PFSK-1 (cell line): ENCODE data around the gene XPOT.

Experiments
- FOXP2 ChIP-seq: optimal IDR thresholded peaks from 2 replicates; pipeline ENCODE3; 2011; ENCODE audit warnings: borderline replicate concordance, control low read depth, inconsistent platforms; ENCODE audit not compliant: insufficient read depth; ENCODE audit errors: extremely low read length, extremely low read depth
- POLR2AphosphoS5 ChIP-seq: IDR thresholded peaks from 2 replicates; pipeline ENCODE4 v1.6.1; 2012; ENCODE audit warnings: low read depth, mild to moderate bottlenecking, control low read depth, low read length, moderate library complexity
- SIN3A ChIP-seq: IDR thresholded peaks from 2 replicates; pipeline ENCODE4 v1.6.1; 2012; ENCODE audit warnings: mild to moderate bottlenecking, low read length, moderate library complexity, borderline replicate concordance; ENCODE audit not compliant: insufficient read depth
- TAF1 ChIP-seq: IDR thresholded peaks from 2 replicates; pipeline ENCODE4 v1.6.1; 2012; ENCODE audit warnings: low read length, control low read depth, borderline replicate concordance; ENCODE audit not compliant: insufficient read depth
- TF ChIP-seq, protein P1 (sequence below), 2 experiments: IDR thresholded peaks; 2 replicates each; pipeline versions ENCODE4 v1.6.1 to v1.8.0; 2011 to 2012; ENCODE audit warnings: low read depth in 2 of 2, low read length in 2 of 2, control low read depth in 1 of 2, inconsistent platforms in 1 of 2, mild to moderate bottlenecking in 1 of 2, moderate library complexity in 1 of 2; ENCODE audit not compliant: insufficient read depth in 1 of 2

Gene XPOT

DNA sequence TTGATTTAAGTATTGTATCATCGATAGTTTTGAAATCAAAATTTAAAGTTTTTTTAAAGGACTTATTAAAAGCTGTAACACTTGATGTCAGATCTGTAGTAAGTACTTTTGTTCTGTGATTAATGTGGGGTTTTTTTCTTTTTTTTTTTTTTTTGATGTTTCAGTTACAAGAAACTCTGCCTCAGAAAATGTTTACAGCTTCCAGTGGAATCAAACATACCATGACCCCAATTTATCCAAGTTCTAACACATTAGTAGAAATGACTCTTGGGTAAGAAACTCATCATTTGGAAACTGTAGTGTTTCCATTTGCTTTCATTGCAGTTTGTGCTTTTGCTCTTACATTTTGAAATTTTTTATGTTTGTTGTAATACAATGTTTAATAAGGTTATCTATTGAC lies 93.3 kb downstream of the XPOT start:
- no peak for TF ChIP-seq SIN3A
- no peak for TF ChIP-seq FOXP2
- TF ChIP-seq, protein P1, sequence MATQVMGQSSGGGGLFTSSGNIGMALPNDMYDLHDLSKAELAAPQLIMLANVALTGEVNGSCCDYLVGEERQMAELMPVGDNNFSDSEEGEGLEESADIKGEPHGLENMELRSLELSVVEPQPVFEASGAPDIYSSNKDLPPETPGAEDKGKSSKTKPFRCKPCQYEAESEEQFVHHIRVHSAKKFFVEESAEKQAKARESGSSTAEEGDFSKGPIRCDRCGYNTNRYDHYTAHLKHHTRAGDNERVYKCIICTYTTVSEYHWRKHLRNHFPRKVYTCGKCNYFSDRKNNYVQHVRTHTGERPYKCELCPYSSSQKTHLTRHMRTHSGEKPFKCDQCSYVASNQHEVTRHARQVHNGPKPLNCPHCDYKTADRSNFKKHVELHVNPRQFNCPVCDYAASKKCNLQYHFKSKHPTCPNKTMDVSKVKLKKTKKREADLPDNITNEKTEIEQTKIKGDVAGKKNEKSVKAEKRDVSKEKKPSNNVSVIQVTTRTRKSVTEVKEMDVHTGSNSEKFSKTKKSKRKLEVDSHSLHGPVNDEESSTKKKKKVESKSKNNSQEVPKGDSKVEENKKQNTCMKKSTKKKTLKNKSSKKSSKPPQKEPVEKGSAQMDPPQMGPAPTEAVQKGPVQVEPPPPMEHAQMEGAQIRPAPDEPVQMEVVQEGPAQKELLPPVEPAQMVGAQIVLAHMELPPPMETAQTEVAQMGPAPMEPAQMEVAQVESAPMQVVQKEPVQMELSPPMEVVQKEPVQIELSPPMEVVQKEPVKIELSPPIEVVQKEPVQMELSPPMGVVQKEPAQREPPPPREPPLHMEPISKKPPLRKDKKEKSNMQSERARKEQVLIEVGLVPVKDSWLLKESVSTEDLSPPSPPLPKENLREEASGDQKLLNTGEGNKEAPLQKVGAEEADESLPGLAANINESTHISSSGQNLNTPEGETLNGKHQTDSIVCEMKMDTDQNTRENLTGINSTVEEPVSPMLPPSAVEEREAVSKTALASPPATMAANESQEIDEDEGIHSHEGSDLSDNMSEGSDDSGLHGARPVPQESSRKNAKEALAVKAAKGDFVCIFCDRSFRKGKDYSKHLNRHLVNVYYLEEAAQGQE (IDR thresholded peaks at IDR 0.05; ENCODE audit: insufficient read depth in 1 of 2, low read depth in 2 of 2, low read length in 2 of 2) = no peak
- TF ChIP-seq POLR2AphosphoS5 = no peak
- no peak for TF ChIP-seq TAF1

DNA sequence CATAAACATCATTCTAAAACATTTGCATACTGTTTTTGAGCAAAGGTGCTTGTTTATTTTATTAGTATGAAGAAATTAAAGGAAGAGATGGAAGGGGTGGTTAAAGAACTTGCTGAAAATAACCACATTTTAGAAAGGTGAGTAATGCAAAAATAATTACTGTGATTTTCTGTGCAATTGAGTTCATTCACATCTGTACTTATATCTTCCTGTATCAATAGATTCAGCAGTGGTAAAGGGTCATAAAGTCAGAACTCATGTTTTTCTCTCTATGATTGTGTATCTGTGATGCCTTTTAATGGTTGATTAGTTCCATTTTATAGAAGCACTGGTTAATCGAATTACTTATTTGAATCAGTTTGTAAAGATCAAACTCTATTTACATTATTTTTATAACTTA lies 93.7 kb downstream of the XPOT start:
- no peak for TF ChIP-seq TAF1
- no peak for TF ChIP-seq SIN3A
- TF ChIP-seq, protein P1 (IDR thresholded peaks at IDR 0.05; ENCODE audit: insufficient read depth in 1 of 2, low read depth in 2 of 2, low read length in 2 of 2) = no peak
- no peak for TF ChIP-seq FOXP2
- TF ChIP-seq POLR2AphosphoS5 = no peak

DNA sequence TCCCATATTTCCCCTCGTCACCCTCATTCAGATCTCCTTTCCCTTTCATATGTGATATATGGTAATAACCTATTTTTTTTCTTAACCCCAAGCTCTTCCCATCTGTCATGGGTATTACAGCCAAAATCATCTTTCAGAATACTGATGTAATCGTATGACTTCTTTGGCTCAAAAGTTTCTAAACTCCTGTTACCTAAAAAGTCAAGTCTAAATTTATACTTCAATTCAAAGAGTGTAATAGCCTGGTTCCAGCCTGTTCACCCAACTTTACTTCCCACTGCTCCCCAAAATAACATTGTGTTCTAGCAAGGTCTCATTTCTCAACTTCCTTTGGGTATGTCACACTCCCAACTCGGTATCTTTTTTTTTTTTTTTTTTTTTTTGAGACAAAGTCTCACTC lies 96.2 kb downstream of the XPOT start:
- TF ChIP-seq, protein P1 (IDR thresholded peaks at IDR 0.05; ENCODE audit: insufficient read depth in 1 of 2, low read depth in 2 of 2, low read length in 2 of 2) = no peak
- TF ChIP-seq POLR2AphosphoS5 (no peak), TAF1 (no peak), FOXP2 (no peak), SIN3A (no peak)
